ENCODE data around the gene PCBP3. TPM values are rescaled to one million over a fixed set of nuclear protein-coding genes. Genes with fewer than 3 reads are reported as not detected.

The PCBP3 gene
- total RNA-seq, 1 experiment from 2014 or later, result 10.9 TPM

DNA sequence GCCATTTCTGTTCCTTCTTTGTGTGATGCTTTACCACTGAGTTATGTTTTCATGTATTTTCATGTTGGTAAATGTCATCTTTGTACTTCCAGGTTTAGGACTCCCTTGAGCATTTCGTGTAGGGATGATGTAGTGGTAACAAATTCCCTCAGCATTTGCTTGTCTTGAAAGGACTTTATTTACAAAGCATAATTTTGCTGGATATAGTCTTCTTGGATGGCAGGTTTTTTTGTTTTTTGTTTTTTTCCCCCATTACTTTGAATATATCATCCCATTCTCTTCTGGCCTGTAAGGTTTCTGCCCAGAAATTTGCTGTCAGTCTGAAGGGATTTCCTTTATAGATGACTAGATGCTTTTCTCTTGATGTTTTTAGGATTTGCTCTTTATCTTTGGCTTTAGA, 133.4 kb downstream of the PCBP3 start:
- no peak overlapping the region for H4K5ac ChIP-seq (ENCODE audit: insufficient read length, low read depth, low read length)
- no peak overlapping the region for H2AK5ac ChIP-seq (ENCODE audit: insufficient read length, low read length)
- no peaks in the 10 kb centered on the region; the same call in 1 of the 2 replicates for H3K27me3 Mint-ChIP-seq (ENCODE audit: low read depth)
- H3K4me2 ChIP-seq (ENCODE audit: insufficient read depth, insufficient read length, low read length), result no peak overlapping the region
- no peak overlapping the region for H3K27ac Mint-ChIP-seq
- no peak overlapping the region for H2BK15ac ChIP-seq (ENCODE audit: low read depth, low read length)
- no CpG with 5 or more reads among the region's 1 CpG for WGBS (ENCODE audit: extremely low coverage, insufficient read length, low lambda C conversion rate)
- no peaks in the 10 kb centered on the region for H3K23me2 ChIP-seq (ENCODE audit: insufficient read length, low read depth, low read length, poor library complexity, severe bottlenecking)
- H3K56ac ChIP-seq (ENCODE audit: insufficient read length, low read depth, low read length), result no peak overlapping the region
- H2BK20ac ChIP-seq (ENCODE audit: low read depth, low read length, poor library complexity, severe bottlenecking), result no peak overlapping the region
- H3K9me3 ChIP-seq (ENCODE audit: control insufficient read depth, low read depth, low read length), result no peaks in the 10 kb centered on the region
- peaks cover 11 to 14% of the 10 kb centered on the region in 2 experiments for H3K9me3 Mint-ChIP-seq
- H4K20me1 ChIP-seq (ENCODE audit: control insufficient read depth, insufficient read depth, insufficient read length), result no peaks in the 10 kb centered on the region
- H3K27me3 ChIP-seq (ENCODE audit: insufficient read depth, low read length), result no peaks in the 10 kb centered on the region; the same call in 1 of the 2 replicates
- no peak overlapping the region for H3K18ac ChIP-seq (ENCODE audit: insufficient read length, low read depth, low read length)
- H2BK12ac ChIP-seq (ENCODE audit: insufficient read length, low read depth, low read length), result no peak overlapping the region
- no peak overlapping the region for H3T11ph ChIP-seq (ENCODE audit: low read length)
- H3K79me2 ChIP-seq (ENCODE audit: insufficient read depth, low read length), result no peaks in the 10 kb centered on the region
- no peaks in the 10 kb centered on the region for H3K4me1 ChIP-seq (ENCODE audit: insufficient read depth, low read length)
- TF ChIP-seq CTCF (conservative IDR thresholded peaks at IDR 0.05), result no peak
- H2BK120ac ChIP-seq (ENCODE audit: low read depth, low read length, poor library complexity, severe bottlenecking), result no peak overlapping the region
- no peak overlapping the region for H2AFZ ChIP-seq (ENCODE audit: low read length)
- no peak overlapping the region for H2BK5ac ChIP-seq (ENCODE audit: insufficient read length, low read length)
- no peak for DNase-seq
- no peak overlapping the region for H3K27ac ChIP-seq (ENCODE audit: insufficient read length, low read depth, low read length)
- no peak overlapping the region for H4K8ac ChIP-seq (replicated peaks; ENCODE audit: insufficient read length, low read depth, low read length)
- no peak overlapping the region for H3K14ac ChIP-seq (ENCODE audit: insufficient read depth, low read length)
- H3K9ac ChIP-seq (ENCODE audit: extremely low read depth, insufficient read length, low read length), result no peak overlapping the region
- no peak overlapping the region for H4K91ac ChIP-seq (ENCODE audit: insufficient read length, low read depth, low read length)
- H3K4ac ChIP-seq (ENCODE audit: low read depth, low read length), result no peak overlapping the region
- H3K4me1 Mint-ChIP-seq, result no peaks in the 10 kb centered on the region
- H3K36me3 Mint-ChIP-seq (ENCODE audit: insufficient read depth in 1 of 3, low read depth in 3 of 3), result no peaks in the 10 kb centered on the region; a peak in 1 of 7 replicates
- H3K4me3 Mint-ChIP-seq, result no peak overlapping the region
- no peaks in the 10 kb centered on the region for H3K79me1 ChIP-seq (ENCODE audit: insufficient read depth, low read depth, low read length, poor library complexity, severe bottlenecking)
- no peak overlapping the region for H3K23ac ChIP-seq (ENCODE audit: insufficient read length, low read depth, low read length)
